Keratinocyte (primary cell): ENCODE results near the gene FAM110D. TPM values are rescaled to one million over a fixed set of nuclear protein-coding genes. Genes with fewer than 3 reads are reported as not detected.

Source experiments
- DNase-seq: peaks from one replicate; pipeline ENCODE4 v3.0.0-alpha.2; 2011; ENCODE audit warnings: low read depth, missing footprints, low spot score
- FAIRE-seq: peaks from 2 replicates; lab custom pipeline; 2011; peaks lifted over from hg19 to GRCh38; lab: Jason Lieb, UNC
- H2AFZ ChIP-seq: 2 replicates; pipeline ENCODE4 v1.6.0; 2012; ENCODE audit warnings: low read length, control low read depth, inconsistent platforms; ENCODE audit not compliant: control insufficient read depth
- H3K27ac ChIP-seq: 2 replicates; pipeline ENCODE4 v1.5.1; 2011; ENCODE audit warnings: low read length; ENCODE audit not compliant: control insufficient read depth, insufficient read depth
- H3K27me3 ChIP-seq: 3 replicates; pipeline ENCODE4 v1.6.0; 2011; ENCODE audit warnings: low read length; ENCODE audit not compliant: control insufficient read depth, insufficient read depth; ENCODE audit errors: extremely low read depth
- H3K36me3 ChIP-seq, 2 experiments: 2 replicates in 1 of 2; 3 replicates in 1 of 2; pipeline ENCODE4 v1.5.1; 2011; ENCODE audit warnings: low read length in 2 of 2, mild to moderate bottlenecking in 1 of 2; ENCODE audit not compliant: control insufficient read depth in 2 of 2, insufficient read depth in 2 of 2; ENCODE audit errors: extremely low read depth in 1 of 2
- H3K4me1 ChIP-seq: 3 replicates; pipeline ENCODE4 v1.5.1; 2011; ENCODE audit warnings: low read length; ENCODE audit not compliant: control insufficient read depth, insufficient read depth; ENCODE audit errors: extremely low read depth
- H3K4me2 ChIP-seq: 3 replicates; pipeline ENCODE4 v1.6.0; 2011; ENCODE audit warnings: low read depth, low read length; ENCODE audit not compliant: control insufficient read depth, insufficient read depth; ENCODE audit errors: extremely low read depth
- H3K4me3 ChIP-seq, 3 experiments: fragments of 200-600 bp in 1 of 3; sonication (generic) in 1 of 3; 2 replicates in 2 of 3; 3 replicates in 1 of 3; pipeline ENCODE4 v1.5.1; 2011 to 2016; ENCODE audit warnings: low read length in 3 of 3, mild to moderate bottlenecking in 3 of 3, control low read depth in 2 of 3, inconsistent platforms in 1 of 3, low read depth in 1 of 3, mixed read lengths in 1 of 3, mixed run types in 1 of 3, moderate library complexity in 1 of 3; ENCODE audit not compliant: control insufficient read depth in 2 of 3, insufficient read depth in 2 of 3; ENCODE audit errors: extremely low read depth in 1 of 3
- H3K79me2 ChIP-seq: 2 replicates; pipeline ENCODE4 v1.6.0; 2012; ENCODE audit warnings: low read length; ENCODE audit not compliant: control insufficient read depth, insufficient read depth
- H3K9ac ChIP-seq: 3 replicates; pipeline ENCODE4 v1.6.0; 2011; ENCODE audit warnings: low read length; ENCODE audit not compliant: control insufficient read depth, insufficient read depth; ENCODE audit errors: extremely low read depth
- H3K9me1 ChIP-seq: 3 replicates; pipeline ENCODE4 v1.6.0; 2011; ENCODE audit warnings: low read length; ENCODE audit not compliant: control insufficient read depth, insufficient read depth; ENCODE audit errors: extremely low read depth
- H3K9me3 ChIP-seq: 2 replicates; pipeline ENCODE4 v1.5.1; 2012; ENCODE audit warnings: low read depth, low read length; ENCODE audit not compliant: control insufficient read depth
- H4K20me1 ChIP-seq: 3 replicates; pipeline ENCODE4 v1.6.0; 2011; ENCODE audit warnings: low read length; ENCODE audit not compliant: control insufficient read depth, insufficient read depth; ENCODE audit errors: extremely low read depth
- EZH2 ChIP-seq: IDR thresholded peaks from one replicate; pipeline ENCODE4 v1.6.1; 2012; ENCODE audit warnings: inconsistent platforms, mild to moderate bottlenecking, low read length, moderate library complexity
- dilution Hi-C: fragments of 300-500 bp; cut with MboI; formaldehyde crosslinking; loops from one replicate; pipeline ENCODE4 v1.7.0; 2020; ENCODE audit warnings: low sequenced_read_pairs; ENCODE audit not compliant: extremely low pct_ligation_motif_present
- polyA plus RNA-seq, 5 experiments: library from polyadenylated mRNA; depleted of rRNA in 3 of 5; stranded (reverse) in 3 of 5; stranded (forward) in 1 of 5; unstranded in 1 of 5; fragments of >200 nt; gene quantifications; 1 replicate in 1 of 5; 2 replicates in 3 of 5; 3 replicates in 1 of 5; pipeline versions ENCODE4 v1.2.1 to v1.2.3, GENCODE V29; 2011 to 2012; ENCODE audit warnings: missing spikeins in 2 of 5, low read depth in 1 of 5, low replicate concordance in 1 of 5
- TF ChIP-seq, protein P1 (sequence below), 3 experiments: IDR thresholded peaks in 1 of 3; conservative IDR thresholded peaks in 1 of 3; optimal IDR thresholded peaks in 1 of 3; 2 replicates in 2 of 3; 3 replicates in 1 of 3; pipeline versions ENCODE3 to v1.5.1; 2011; ENCODE audit warnings: low read length in 3 of 3, mild to moderate bottlenecking in 3 of 3, moderate library complexity in 2 of 3, control low read depth in 1 of 3, inconsistent platforms in 1 of 3; ENCODE audit not compliant: insufficient read depth in 2 of 3; ENCODE audit errors: extremely low read depth in 1 of 3

The FAM110D gene
- polyA plus RNA-seq, 1 donor (not counting 4 experiments of a cell fraction or from before 2014, with no cell fraction given), result not detected

DNA sequence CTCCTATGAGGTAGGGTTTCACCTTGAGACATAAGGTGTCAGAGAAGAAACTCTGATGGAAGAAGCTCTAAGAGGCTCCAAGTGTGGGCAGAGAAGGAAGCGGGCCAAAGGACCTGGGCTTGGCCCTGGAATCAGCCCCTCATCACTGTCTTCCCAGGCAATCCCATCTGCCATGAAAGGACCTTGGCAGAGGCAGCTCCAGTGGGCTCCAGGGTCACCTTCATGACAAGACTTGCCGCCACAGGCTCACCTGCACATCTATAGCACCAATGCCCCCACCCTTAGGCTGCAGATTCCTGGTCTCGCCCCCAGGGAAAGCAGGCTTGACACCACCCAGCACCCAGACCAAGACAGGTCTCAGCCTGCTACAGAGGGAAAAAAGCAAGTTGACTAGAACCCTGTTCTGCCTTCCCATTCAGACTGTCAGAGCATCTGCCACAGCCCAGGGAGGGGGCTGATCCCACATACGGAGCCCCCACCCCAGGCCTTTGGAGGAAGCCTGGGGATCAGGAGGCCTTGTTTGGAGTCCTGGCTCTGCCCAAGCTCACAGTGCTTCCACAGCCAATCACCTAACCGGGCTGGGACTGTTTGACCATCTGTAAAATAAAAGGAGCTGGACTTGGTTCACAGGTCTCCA is 490 bp upstream of the FAM110D start:
- H3K79me2 ChIP-seq, result no peaks in the 10 kb centered on the region
- dilution Hi-C loops, result no loop called here
- no peak overlapping the region for H3K4me2 ChIP-seq
- no peak for DNase-seq
- H3K9me1 ChIP-seq, result no peaks in the 10 kb centered on the region
- H3K36me3 ChIP-seq, result no peaks in the 10 kb centered on the region
- H3K4me1 ChIP-seq, result peaks cover 20% of the 10 kb centered on the region
- peaks cover 13% of the 10 kb centered on the region for H3K27me3 ChIP-seq
- no peaks in the 10 kb centered on the region for H4K20me1 ChIP-seq
- H3K9me3 ChIP-seq, result no peaks in the 10 kb centered on the region
- no peak overlapping the region for H3K27ac ChIP-seq
- TF ChIP-seq, protein P1, sequence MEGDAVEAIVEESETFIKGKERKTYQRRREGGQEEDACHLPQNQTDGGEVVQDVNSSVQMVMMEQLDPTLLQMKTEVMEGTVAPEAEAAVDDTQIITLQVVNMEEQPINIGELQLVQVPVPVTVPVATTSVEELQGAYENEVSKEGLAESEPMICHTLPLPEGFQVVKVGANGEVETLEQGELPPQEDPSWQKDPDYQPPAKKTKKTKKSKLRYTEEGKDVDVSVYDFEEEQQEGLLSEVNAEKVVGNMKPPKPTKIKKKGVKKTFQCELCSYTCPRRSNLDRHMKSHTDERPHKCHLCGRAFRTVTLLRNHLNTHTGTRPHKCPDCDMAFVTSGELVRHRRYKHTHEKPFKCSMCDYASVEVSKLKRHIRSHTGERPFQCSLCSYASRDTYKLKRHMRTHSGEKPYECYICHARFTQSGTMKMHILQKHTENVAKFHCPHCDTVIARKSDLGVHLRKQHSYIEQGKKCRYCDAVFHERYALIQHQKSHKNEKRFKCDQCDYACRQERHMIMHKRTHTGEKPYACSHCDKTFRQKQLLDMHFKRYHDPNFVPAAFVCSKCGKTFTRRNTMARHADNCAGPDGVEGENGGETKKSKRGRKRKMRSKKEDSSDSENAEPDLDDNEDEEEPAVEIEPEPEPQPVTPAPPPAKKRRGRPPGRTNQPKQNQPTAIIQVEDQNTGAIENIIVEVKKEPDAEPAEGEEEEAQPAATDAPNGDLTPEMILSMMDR (optimal IDR thresholded peaks at IDR 0.05 in 1 of 3, IDR thresholded peaks at IDR 0.05 in 1 of 3, conservative IDR thresholded peaks at IDR 0.05 in 1 of 3; ENCODE audit: extremely low read depth in 1 of 3, insufficient read depth in 2 of 3, low read length in 3 of 3), result no peak
- TF ChIP-seq EZH2, result no peak
- no peak overlapping the region for H3K9ac ChIP-seq
- H2AFZ ChIP-seq, result no peak overlapping the region
- FAIRE-seq, result no peak
- H3K4me3 ChIP-seq, result no peak overlapping the region

DNA sequence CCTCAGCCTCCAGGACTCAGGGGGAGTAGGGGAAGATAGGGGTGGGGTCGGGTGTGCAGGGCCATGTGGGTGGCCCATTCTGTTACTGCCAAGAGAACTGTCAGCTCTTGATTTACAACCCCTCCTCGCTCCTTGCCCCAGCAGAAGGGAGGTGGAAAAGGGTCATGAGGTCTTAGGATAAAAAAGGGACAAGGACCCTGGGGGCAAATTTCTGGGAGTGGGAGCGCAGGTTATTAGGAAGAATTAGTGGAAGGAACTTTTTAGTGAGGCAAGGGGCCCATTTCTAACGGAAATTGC is 812 bp downstream of the FAM110D start:
- no peak overlapping the region for H3K4me2 ChIP-seq
- H3K4me1 ChIP-seq, result peaks cover 20% of the 10 kb centered on the region
- no peaks in the 10 kb centered on the region for H3K9me3 ChIP-seq
- dilution Hi-C loops, result no loop called here
- FAIRE-seq, result no peak
- H4K20me1 ChIP-seq, result no peaks in the 10 kb centered on the region
- H3K27me3 ChIP-seq, result peaks cover 13% of the 10 kb centered on the region
- no peaks in the 10 kb centered on the region for H3K9me1 ChIP-seq
- H2AFZ ChIP-seq, result no peak overlapping the region
- no peak overlapping the region for H3K9ac ChIP-seq
- H3K79me2 ChIP-seq, result no peaks in the 10 kb centered on the region
- TF ChIP-seq, protein P1 (optimal IDR thresholded peaks at IDR 0.05 in 1 of 3, IDR thresholded peaks at IDR 0.05 in 1 of 3, conservative IDR thresholded peaks at IDR 0.05 in 1 of 3; ENCODE audit: extremely low read depth in 1 of 3, insufficient read depth in 2 of 3, low read length in 3 of 3), result no peak
- TF ChIP-seq EZH2, result no peak
- H3K36me3 ChIP-seq, result no peaks in the 10 kb centered on the region
- no peak overlapping the region for H3K4me3 ChIP-seq
- no peak for DNase-seq
- no peak overlapping the region for H3K27ac ChIP-seq
